Effector memory CD8-positive, alpha-beta T cell (primary cell): ENCODE data around the gene RASA3.
A peak's percentile ranks its signal among the peaks of the same experiment; 100 is the strongest.

ENCODE experiments used
- ATAC-seq: fragments of 150-1000 bp; cut with Tn5 transposase; replicated peaks from 2 replicates; pipeline ENCODE4 v1.10.0; 2021; ENCODE audit warnings: mild to moderate bottlenecking, moderate library complexity
- DNase-seq, 3 experiments: peaks; one replicate each; pipeline ENCODE4 v3.0.0; 2021
- H3K27ac Mint-ChIP-seq, 2 donors: one replicate each; pipeline ENCODE4 v1.8.0; 2022; ENCODE audit warnings: mild to moderate bottlenecking in 2 of 2, mixed read lengths in 2 of 2, moderate library complexity in 2 of 2
- H3K27me3 Mint-ChIP-seq, 2 donors: one replicate each; pipeline ENCODE4 v1.8.0; 2022; ENCODE audit warnings: mixed read lengths in 2 of 2
- H3K36me3 Mint-ChIP-seq: one replicate; pipeline ENCODE4 v1.8.0; 2022; ENCODE audit warnings: mild to moderate bottlenecking, moderate library complexity, mixed read lengths; ENCODE audit not compliant: insufficient read depth
- H3K4me1 Mint-ChIP-seq, 2 donors: one replicate each; pipeline ENCODE4 v1.8.0; 2022; ENCODE audit warnings: low read depth in 2 of 2, mixed read lengths in 2 of 2
- H3K4me3 Mint-ChIP-seq, 2 donors: one replicate each; pipeline ENCODE4 v1.8.0; 2022; ENCODE audit warnings: mild to moderate bottlenecking in 2 of 2, mixed read lengths in 2 of 2, moderate library complexity in 2 of 2
- H3K9me3 Mint-ChIP-seq, 2 donors: one replicate each; pipeline ENCODE4 v1.8.0; 2022; ENCODE audit warnings: mixed read lengths in 2 of 2

The RASA3 gene

DNA sequence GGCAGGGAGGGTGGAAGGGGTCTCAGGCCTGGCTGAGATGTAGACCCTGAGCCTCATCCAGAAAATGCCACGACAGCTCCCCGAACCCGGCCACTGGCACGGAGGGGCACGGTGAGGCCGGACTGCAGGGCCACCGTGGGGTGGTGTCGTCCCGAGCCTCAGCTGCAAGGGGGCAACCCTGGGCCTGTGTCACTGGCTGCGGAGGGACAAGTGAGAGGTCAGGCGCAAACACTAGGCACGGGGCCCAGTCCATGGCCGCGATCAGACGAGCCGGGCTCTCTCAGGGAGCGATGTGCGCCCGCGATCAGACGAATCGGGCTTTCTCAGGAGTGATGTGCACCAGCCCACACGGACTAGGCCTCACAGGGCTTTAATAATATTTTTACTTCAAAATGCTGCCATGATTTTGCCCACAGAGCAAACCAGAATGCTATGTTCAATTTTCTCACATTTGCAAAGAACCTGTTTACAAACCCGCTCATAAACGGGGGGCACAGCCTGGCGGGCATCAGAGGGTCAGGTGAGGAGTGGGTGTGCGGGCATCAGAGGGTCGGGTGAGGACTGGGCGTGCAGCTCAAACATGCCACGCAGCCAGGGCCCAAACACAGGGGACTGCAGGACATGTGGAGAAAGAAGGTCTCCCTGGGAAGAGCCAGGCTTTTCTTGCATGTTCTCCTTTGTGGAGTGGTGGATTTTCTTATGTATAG, 115.9 kb downstream of the RASA3 start:
- Mint-ChIP-seq H3K36me3 (peaks cover 13% of the 10 kb centered on the region), H3K27me3 (no peaks in the 10 kb centered on the region), H3K27ac (peak overlapping the region; percentile 28 to 80), H3K4me3 (peak overlapping the region in 1 of 2 donors; percentile 43), H3K4me1 (no peaks in the 10 kb centered on the region), H3K9me3 (no peaks in the 10 kb centered on the region)
- ATAC-seq = no peak
- no peak for DNase-seq

GRCh38 chr13:114015969-114016295, 116.5 kb downstream of the RASA3 start:
- no peaks in the 10 kb centered on the region for H3K27me3 Mint-ChIP-seq
- H3K27ac Mint-ChIP-seq = peak overlapping the region in 1 of 2 donors; percentile 80
- peaks cover 2% of the 10 kb centered on the region in 2 donors for H3K4me1 Mint-ChIP-seq
- DNase-seq = no peak
- ATAC-seq = no peak
- H3K4me3 Mint-ChIP-seq = no peak overlapping the region
- H3K9me3 Mint-ChIP-seq = no peaks in the 10 kb centered on the region
- peaks cover 8% of the 10 kb centered on the region for H3K36me3 Mint-ChIP-seq

GRCh38 chr13:114015111-114015968, 117.1 kb downstream of the RASA3 start:
- DNase-seq (no peak), ATAC-seq (no peak)
- Mint-ChIP-seq H3K27ac (peak overlapping the region in 1 of 2 donors; percentile 80), H3K4me3 (no peak overlapping the region), H3K4me1 (peaks cover 4 to 5% of the 10 kb centered on the region in 2 donors), H3K36me3 (peaks cover 4% of the 10 kb centered on the region), H3K27me3 (no peaks in the 10 kb centered on the region), H3K9me3 (no peaks in the 10 kb centered on the region)

DNA sequence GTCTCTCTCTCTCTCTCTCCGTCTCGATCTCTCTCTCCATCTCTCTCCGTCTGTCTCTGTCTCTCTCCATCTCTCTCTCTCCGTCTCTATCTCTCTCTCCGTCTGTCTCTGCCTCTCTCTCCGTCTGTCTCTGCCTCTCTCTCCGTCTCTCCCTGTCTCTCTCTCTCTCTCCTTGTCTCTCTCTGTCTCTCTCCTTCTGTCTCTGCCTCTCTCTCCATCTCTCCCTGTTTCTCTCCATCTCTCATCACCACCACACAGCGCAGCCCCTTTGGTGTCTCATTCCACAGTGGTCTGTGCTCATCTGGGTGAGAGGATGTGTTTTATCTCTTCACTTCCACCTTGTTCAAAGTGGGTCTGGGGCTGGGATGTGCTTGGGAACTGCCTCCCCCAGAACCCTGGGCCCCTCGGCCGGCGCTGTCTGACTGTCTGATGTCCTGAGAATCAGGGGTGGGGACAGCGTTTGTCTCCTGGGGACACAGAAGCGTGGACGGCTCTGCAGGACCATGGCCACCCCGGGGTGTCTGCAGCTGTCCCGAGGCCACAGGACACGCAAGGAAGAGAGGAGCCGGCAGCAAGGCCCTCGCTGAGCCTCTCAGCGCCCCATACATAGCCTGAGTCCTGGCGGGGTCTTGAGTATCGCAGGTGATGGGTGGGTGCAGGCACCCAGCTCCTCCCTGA, 118.3 kb downstream of the RASA3 start:
- Mint-ChIP-seq H3K4me1 (peaks cover 4 to 5% of the 10 kb centered on the region in 2 donors), H3K27ac (no peak overlapping the region), H3K9me3 (no peaks in the 10 kb centered on the region), H3K4me3 (no peak overlapping the region), H3K36me3 (no peaks in the 10 kb centered on the region), H3K27me3 (no peaks in the 10 kb centered on the region)
- DNase-seq (no peak), ATAC-seq (no peak)

- Mint-ChIP-seq H3K4me1 (peaks cover 4 to 5% of the 10 kb centered on the region in 2 donors), H3K27ac (no peak overlapping the region), H3K36me3 (no peaks in the 10 kb centered on the region), H3K27me3 (no peaks in the 10 kb centered on the region), H3K4me3 (no peak overlapping the region), H3K9me3 (no peaks in the 10 kb centered on the region)
- ATAC-seq (no peak), DNase-seq (no peak)
Measured at GRCh38 chr13:114013336-114013735, 119.1 kb downstream of the RASA3 start.

GRCh38 chr13:114012921-114013320, 119.5 kb downstream of the RASA3 start:
- no peak for ATAC-seq
- H3K4me3 Mint-ChIP-seq = no peak overlapping the region
- no peaks in the 10 kb centered on the region for H3K27me3 Mint-ChIP-seq
- no peak overlapping the region for H3K27ac Mint-ChIP-seq
- no peaks in the 10 kb centered on the region for H3K9me3 Mint-ChIP-seq
- H3K4me1 Mint-ChIP-seq = peaks cover 4 to 5% of the 10 kb centered on the region in 2 donors
- H3K36me3 Mint-ChIP-seq = no peaks in the 10 kb centered on the region
- DNase-seq = no peak

GRCh38 chr13:114012141-114012540, 120.3 kb downstream of the RASA3 start:
- no peak for DNase-seq

GRCh38 chr13:114011226-114011625, 121.2 kb downstream of the RASA3 start:
- no peaks in the 10 kb centered on the region for H3K27me3 Mint-ChIP-seq
- peak overlapping the region; percentile 52 to 65 for H3K27ac Mint-ChIP-seq
- ATAC-seq (peak; percentile 9), DNase-seq (no peak)
- peak overlapping the region in 1 of 2 donors; percentile 41 for H3K4me3 Mint-ChIP-seq
- H3K9me3 Mint-ChIP-seq = no peaks in the 10 kb centered on the region
- peaks cover 5% of the 10 kb centered on the region for H3K36me3 Mint-ChIP-seq
- H3K4me1 Mint-ChIP-seq = peaks cover 4 to 5% of the 10 kb centered on the region in 2 donors

More at GRCh38 chr13:114012141-114012540, 120.3 kb downstream of the RASA3 start:
- no peak for ATAC-seq
- H3K9me3 Mint-ChIP-seq = no peaks in the 10 kb centered on the region
- no peaks in the 10 kb centered on the region for H3K27me3 Mint-ChIP-seq
- H3K27ac Mint-ChIP-seq = no peak overlapping the region
- peaks cover 5% of the 10 kb centered on the region for H3K36me3 Mint-ChIP-seq
- no peak overlapping the region for H3K4me3 Mint-ChIP-seq
- peaks cover 4 to 5% of the 10 kb centered on the region in 2 donors for H3K4me1 Mint-ChIP-seq

- peak overlapping the region in 1 of 2 donors; percentile 41 for H3K4me3 Mint-ChIP-seq
- peaks cover 5% of the 10 kb centered on the region for H3K36me3 Mint-ChIP-seq
- ATAC-seq = peak; percentile 54
- H3K27me3 Mint-ChIP-seq = no peaks in the 10 kb centered on the region
- no peaks in the 10 kb centered on the region for H3K9me3 Mint-ChIP-seq
- peak overlapping the region; percentile 57 to 65 for H3K27ac Mint-ChIP-seq
- peaks cover 4 to 5% of the 10 kb centered on the region in 2 donors for H3K4me1 Mint-ChIP-seq
- DNase-seq = no peak
Measured at GRCh38 chr13:114010401-114011101, 121.9 kb downstream of the RASA3 start.

- Mint-ChIP-seq H3K27ac (peak overlapping the region in 1 of 2 donors; percentile 57), H3K9me3 (no peaks in the 10 kb centered on the region), H3K4me3 (peak overlapping the region in 1 of 2 donors; percentile 31), H3K4me1 (peaks cover 4 to 8% of the 10 kb centered on the region in 2 donors), H3K27me3 (no peaks in the 10 kb centered on the region), H3K36me3 (peaks cover 12% of the 10 kb centered on the region)
- ATAC-seq (no peak), DNase-seq (no peak)
Measured at GRCh38 chr13:114009590-114010400, 122.6 kb downstream of the RASA3 start.

DNA sequence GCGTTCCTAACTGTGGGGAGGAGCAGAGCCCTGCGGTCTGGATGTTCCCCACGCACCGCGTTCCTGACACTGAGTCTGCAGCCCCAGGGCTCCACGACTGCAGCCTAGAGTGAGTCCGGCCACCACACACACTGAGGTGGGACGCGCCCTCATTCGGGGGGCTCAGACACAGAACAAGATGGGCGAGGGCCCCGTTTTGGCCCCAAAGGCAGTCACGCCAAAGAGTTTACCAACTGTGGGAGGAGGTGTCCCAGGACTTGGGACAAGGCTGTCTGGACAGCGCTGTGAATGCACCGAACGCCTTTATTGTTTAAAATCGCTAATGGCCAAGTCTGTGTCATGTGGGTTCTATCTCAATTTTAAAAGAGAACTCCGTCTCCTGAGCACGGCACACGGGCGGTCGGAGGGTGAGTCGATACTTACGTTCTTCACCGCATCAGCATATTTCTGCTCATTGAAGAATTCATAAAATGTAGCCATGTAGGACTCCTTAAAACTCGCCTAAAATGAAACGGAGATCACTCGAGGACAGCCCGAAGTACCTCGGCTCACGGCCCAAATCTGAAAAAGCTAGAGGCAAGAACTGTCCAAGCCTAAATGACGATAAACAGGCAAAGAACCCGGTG, 123.3 kb downstream of the RASA3 start:
- Mint-ChIP-seq H3K4me3 (peak overlapping the region in 1 of 2 donors; percentile 31), H3K27ac (peak overlapping the region in 1 of 2 donors; percentile 57), H3K9me3 (no peaks in the 10 kb centered on the region), H3K27me3 (no peaks in the 10 kb centered on the region), H3K36me3 (peaks cover 19% of the 10 kb centered on the region), H3K4me1 (peaks cover 4 to 9% of the 10 kb centered on the region in 2 donors)
- ATAC-seq = no peak
- no peak for DNase-seq

DNA sequence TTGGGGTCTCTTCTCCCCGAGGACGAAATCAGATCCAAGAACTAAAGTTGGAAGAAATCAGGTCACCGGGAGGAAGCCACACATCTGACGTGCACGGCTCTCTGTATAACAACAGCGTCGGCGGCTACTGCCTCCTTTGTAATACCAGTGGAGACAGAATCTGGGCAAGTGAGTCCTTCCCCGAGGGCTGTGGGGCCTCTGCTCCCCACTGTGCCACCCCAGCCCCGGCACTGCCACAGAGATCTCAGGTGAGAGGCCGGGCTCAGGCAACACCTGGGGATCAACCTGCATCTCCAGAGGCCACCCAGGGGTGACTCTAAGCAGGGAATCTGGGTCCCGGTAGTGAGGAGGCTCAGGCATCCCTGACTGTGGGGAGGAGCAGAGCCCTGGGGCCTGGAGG, 124.9 kb downstream of the RASA3 start:
- DNase-seq = no peak
- H3K4me3 Mint-ChIP-seq = no peak overlapping the region
- no peak for ATAC-seq
- H3K36me3 Mint-ChIP-seq = peaks cover 24% of the 10 kb centered on the region
- peak overlapping the region in 1 of 2 donors; percentile 63 for H3K27ac Mint-ChIP-seq
- H3K9me3 Mint-ChIP-seq = no peaks in the 10 kb centered on the region
- peaks cover 4 to 9% of the 10 kb centered on the region in 2 donors for H3K4me1 Mint-ChIP-seq
- no peaks in the 10 kb centered on the region for H3K27me3 Mint-ChIP-seq
